OCI-LY3 (cell line): ENCODE measurements around the gene SMCO3.

Source experiments
- EZH2phosphoT487 ChIP-seq: fragments of 200-600 bp; shearing (Covaris generic); IDR thresholded peaks from 2 replicates; pipeline ENCODE4 v1.6.1; 2018; ENCODE audit warnings: antibody characterized with exemption, mixed run types, low read depth
- TF ChIP-seq, protein P1 (sequence below): fragments of 200-600, 300-600 bp; sonication (generic); IDR thresholded peaks from 2 replicates; pipeline ENCODE4 v1.5.1; 2014; ENCODE audit warnings: antibody characterized with exemption, low read length, low read depth

DNA sequence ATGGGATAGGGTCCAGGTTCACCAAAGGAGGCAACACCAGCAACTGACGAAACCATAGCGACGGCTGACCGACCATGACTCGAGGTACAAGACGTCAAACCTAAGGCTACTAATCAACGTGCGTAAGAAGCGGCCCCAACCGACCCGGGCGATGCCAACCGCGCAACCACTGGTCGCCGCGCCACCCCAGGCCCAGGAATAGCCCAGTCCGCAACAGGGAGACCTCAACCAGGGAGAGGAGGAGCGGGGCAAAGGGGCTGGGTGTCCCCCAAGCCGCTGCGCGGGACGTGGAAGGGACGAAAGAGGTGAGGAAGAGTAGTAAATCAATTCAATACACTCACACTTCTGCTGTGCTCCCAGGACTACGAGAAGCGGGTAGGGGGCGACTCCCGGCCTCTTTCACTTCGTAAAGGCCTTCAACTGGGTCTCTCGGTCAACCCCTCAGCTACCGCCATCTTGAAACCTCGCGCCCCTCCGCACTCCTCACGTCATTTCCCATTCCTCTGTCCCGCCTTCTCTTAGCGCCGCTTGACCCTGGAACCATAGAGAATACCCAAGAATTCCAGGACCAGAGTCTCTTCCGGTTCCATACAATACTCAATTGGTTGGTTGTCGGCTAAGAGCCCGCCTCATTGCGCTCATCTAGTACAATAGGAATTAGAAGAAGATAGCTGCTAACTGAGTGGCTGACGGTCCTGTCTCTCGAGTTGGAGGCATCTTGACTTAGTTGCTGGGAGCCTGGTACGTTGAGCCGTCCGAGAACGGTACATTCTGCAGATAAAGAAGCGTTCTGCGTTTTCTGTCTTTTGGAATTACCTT lies 10.8 kb downstream of the SMCO3 start, which contains the start of the genes C12orf60 and WBP11:
- TF ChIP-seq, protein P1, sequence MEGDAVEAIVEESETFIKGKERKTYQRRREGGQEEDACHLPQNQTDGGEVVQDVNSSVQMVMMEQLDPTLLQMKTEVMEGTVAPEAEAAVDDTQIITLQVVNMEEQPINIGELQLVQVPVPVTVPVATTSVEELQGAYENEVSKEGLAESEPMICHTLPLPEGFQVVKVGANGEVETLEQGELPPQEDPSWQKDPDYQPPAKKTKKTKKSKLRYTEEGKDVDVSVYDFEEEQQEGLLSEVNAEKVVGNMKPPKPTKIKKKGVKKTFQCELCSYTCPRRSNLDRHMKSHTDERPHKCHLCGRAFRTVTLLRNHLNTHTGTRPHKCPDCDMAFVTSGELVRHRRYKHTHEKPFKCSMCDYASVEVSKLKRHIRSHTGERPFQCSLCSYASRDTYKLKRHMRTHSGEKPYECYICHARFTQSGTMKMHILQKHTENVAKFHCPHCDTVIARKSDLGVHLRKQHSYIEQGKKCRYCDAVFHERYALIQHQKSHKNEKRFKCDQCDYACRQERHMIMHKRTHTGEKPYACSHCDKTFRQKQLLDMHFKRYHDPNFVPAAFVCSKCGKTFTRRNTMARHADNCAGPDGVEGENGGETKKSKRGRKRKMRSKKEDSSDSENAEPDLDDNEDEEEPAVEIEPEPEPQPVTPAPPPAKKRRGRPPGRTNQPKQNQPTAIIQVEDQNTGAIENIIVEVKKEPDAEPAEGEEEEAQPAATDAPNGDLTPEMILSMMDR: no peak
- TF ChIP-seq EZH2phosphoT487: no peak
